ENCODE measurements around the gene MYADML2.
"Not testable (repeated sequence)": the region's sequence is repeated elsewhere in the genome, so short reads cannot be mapped to it uniquely, and the experiment has no call there.

Gene MYADML2

DNA sequence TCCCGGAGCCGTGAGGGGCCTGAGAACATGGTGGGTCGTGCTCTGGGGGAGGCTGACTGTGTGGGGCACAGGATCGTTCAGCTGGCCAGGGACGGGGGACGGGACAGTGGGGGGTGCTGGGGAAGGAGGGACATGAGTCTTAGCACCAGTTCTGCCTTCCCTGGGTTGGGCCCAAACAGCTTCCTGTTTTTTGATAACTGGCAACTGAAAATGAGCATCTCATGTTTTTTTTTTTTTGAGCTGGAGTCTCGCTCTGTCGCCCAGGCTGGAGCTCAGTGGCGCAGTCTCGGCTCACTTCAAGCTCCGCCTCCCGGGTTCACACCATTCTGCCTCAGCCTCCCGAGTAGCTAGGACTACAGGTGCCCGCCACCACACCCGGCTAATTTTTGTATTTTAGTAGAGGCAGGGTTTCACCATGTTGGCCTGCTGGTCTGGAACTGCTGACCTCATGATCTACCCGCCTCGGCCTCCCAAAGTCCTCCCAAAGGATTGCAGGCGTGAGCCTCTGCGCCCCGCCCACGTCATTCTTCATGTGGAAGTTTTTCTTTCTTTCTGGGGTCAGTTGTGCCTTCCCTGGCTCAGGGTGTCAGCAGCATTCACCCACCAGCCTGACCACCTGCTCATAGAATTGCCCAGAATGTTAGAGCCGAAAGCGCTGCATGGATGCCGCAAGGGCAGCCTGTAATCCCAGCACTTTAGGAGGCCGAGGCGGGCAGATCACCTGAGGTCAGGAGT, 36.8 kb upstream of the MYADML2 start:
- DNase-seq (ENCODE audit: low read depth): no peak
- H3K4me3 ChIP-seq (ENCODE audit: low read length): no peak overlapping the region
- TF ChIP-seq, protein P1, sequence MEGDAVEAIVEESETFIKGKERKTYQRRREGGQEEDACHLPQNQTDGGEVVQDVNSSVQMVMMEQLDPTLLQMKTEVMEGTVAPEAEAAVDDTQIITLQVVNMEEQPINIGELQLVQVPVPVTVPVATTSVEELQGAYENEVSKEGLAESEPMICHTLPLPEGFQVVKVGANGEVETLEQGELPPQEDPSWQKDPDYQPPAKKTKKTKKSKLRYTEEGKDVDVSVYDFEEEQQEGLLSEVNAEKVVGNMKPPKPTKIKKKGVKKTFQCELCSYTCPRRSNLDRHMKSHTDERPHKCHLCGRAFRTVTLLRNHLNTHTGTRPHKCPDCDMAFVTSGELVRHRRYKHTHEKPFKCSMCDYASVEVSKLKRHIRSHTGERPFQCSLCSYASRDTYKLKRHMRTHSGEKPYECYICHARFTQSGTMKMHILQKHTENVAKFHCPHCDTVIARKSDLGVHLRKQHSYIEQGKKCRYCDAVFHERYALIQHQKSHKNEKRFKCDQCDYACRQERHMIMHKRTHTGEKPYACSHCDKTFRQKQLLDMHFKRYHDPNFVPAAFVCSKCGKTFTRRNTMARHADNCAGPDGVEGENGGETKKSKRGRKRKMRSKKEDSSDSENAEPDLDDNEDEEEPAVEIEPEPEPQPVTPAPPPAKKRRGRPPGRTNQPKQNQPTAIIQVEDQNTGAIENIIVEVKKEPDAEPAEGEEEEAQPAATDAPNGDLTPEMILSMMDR (IDR thresholded peaks at IDR 0.05; ENCODE audit: insufficient read depth, low read depth, low read length, missing control alignments): no peak

DNA sequence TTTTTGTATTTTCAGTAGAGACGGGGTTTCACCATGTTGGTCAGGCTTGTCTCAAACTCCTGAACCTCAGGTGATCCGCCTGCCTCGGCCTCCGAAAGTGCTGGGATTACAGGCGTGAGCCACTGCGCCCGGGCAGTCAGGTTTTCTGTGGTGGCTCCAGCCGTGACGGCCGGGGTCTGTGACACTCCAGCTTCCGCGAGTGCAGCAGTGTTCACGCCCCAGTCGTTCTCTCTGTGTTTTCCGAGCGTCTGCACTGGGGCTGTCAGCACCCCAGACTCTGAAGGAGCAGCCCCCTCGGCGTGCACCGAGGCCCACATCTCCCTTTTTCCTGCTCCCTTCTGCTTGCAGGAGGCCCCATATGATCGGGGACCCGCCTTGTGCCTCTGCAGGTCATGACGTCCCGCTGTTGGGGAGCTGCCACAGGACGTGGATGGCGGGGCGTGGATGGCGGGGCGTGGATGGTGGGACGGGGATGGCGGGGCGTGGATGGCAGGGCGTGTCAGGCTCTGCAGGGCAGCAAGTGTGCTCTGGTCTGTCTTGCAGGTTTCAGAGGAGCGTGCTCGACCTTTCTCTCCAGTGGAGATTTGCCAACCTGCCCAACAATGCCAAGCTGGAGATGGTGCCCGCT, 36.1 kb upstream of the MYADML2 start:
- TF ChIP-seq, protein P1 (IDR thresholded peaks at IDR 0.05; ENCODE audit: insufficient read depth, low read depth, low read length, missing control alignments): no peak
- H3K4me3 ChIP-seq (ENCODE audit: low read length): no peak overlapping the region
- DNase-seq (ENCODE audit: low read depth): no peak

GRCh38 chr17:81981511-81981910, 34.5 kb upstream of the MYADML2 start:
- DNase-seq (ENCODE audit: low read depth); H3K4me3 ChIP-seq (ENCODE audit: low read length): not testable (repeated sequence)

DNA sequence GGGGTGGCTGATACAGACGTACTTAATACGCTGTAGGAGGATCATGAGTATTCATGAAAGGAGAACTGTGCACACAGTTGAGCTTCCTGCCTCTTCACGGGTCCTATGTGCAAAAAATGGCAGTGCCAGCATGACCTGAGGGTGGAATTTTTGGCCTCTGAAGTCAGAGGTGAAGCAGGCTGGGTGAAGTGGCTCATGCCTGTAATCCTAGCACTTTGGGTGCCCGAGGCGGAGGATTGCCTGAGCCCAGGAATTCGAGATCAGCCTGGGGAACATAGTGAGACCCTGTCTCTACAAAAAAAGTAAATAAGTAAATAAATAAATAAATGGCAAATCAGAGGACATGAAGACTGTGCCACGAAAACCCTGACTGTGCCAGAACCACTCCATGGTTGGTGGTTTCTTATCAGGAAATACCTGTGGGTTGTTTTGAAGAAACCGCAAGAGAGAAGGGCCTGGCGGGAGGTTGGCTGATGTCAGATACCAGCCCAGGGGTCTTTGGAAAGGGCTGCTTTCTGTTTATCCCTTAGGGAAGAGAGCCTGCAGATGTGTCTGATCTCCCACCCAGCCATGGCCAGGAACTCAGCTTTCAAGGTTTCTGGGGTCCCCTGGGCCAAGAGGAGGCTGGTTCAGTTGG, 33.8 kb upstream of the MYADML2 start:
- DNase-seq (ENCODE audit: low read depth): no peak
- TF ChIP-seq, protein P1 (IDR thresholded peaks at IDR 0.05; ENCODE audit: insufficient read depth, low read depth, low read length, missing control alignments): no peak
- no peak overlapping the region for H3K4me3 ChIP-seq (ENCODE audit: low read length)

DNA sequence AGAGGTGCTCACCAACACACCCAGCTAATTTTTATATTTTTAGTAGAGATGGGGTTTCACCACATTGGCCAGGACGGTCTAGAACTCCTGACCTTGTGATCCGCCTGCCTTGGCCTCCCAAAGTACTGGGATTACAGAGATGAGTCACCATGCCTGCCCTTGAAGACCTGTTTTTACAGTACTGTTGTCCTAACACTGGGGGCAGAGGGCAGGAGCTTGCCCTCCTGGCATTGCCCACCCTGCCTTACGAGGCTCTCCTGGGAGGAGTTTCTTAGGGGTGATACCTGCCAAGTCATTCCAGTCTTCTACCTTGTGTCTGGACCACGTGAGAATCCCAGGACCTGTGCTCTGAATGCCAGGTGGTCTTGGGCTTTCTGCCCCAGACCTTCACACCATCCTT, 33.1 kb upstream of the MYADML2 start:
- DNase-seq (ENCODE audit: low read depth): no peak
- no peak overlapping the region for H3K4me3 ChIP-seq (ENCODE audit: low read length)
- TF ChIP-seq, protein P1 (IDR thresholded peaks at IDR 0.05; ENCODE audit: insufficient read depth, low read depth, low read length, missing control alignments): no peak

- H3K4me3 ChIP-seq (ENCODE audit: low read length): peak overlapping the region; percentile 81
- TF ChIP-seq, protein P1 (IDR thresholded peaks at IDR 0.05; ENCODE audit: insufficient read depth, low read depth, low read length, missing control alignments): no peak
- no peak for DNase-seq (ENCODE audit: low read depth)
Observed at GRCh38 chr17:81978524-81979298, 31.7 kb upstream of the MYADML2 start.
